Natural killer cell treated with Interleukin-12 subunit alpha and Interleukin-12 subunit beta and Interleukin-15 and Interleukin-18, amount 100 ng/mL, for 72 hours (primary cell): ENCODE results near the gene VEZF1. TPM values are rescaled to one million over a fixed set of nuclear protein-coding genes. Genes with fewer than 3 reads are reported as not detected.
A peak's percentile ranks its signal among the peaks of the same experiment; 100 is the strongest.

Experiments used
- ATAC-seq, 2 donors: fragments of 150-1000 bp; cut with Tn5 transposase in 1 of 2; sonication (Bioruptor Pico), chemical (Tn5 transposase) in 1 of 2; 2 replicates each; pipeline ENCODE4 v1.10.0; 2021
- DNase-seq: peaks from one replicate; pipeline ENCODE4 v3.0.0; 2022; ENCODE audit warnings: low spot score
- H3K27ac Mint-ChIP-seq, 2 donors: 1 replicate in 1 of 2; 2 replicates in 1 of 2; pipeline ENCODE4 v1.8.0; 2022; ENCODE audit warnings: mixed read lengths in 2 of 2, mild to moderate bottlenecking in 1 of 2, moderate library complexity in 1 of 2
- H3K27me3 Mint-ChIP-seq, 2 donors: 1 replicate in 1 of 2; 2 replicates in 1 of 2; pipeline ENCODE4 v1.8.0; 2022; ENCODE audit warnings: mixed read lengths in 2 of 2
- H3K36me3 Mint-ChIP-seq: one replicate; pipeline ENCODE4 v1.8.0; 2022; ENCODE audit warnings: mixed read lengths
- H3K4me1 Mint-ChIP-seq, 2 donors: 1 replicate in 1 of 2; 2 replicates in 1 of 2; pipeline ENCODE4 v1.8.0; 2022; ENCODE audit warnings: low read depth in 2 of 2, mixed read lengths in 2 of 2, mild to moderate bottlenecking in 1 of 2
- H3K4me3 Mint-ChIP-seq: one replicate; pipeline ENCODE4 v1.8.0; 2022; ENCODE audit warnings: mixed read lengths
- H3K9me3 Mint-ChIP-seq: 2 replicates; pipeline ENCODE4 v1.8.0; 2022; ENCODE audit warnings: mixed read lengths
- total RNA-seq, 2 donors: library from RNA; stranded (reverse); gene quantifications; one replicate each; pipeline ENCODE4 v1.2.3, GENCODE V29; 2022

VEZF1 gene, protein sequence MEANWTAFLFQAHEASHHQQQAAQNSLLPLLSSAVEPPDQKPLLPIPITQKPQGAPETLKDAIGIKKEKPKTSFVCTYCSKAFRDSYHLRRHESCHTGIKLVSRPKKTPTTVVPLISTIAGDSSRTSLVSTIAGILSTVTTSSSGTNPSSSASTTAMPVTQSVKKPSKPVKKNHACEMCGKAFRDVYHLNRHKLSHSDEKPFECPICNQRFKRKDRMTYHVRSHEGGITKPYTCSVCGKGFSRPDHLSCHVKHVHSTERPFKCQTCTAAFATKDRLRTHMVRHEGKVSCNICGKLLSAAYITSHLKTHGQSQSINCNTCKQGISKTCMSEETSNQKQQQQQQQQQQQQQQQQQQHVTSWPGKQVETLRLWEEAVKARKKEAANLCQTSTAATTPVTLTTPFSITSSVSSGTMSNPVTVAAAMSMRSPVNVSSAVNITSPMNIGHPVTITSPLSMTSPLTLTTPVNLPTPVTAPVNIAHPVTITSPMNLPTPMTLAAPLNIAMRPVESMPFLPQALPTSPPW
- 10 to 100 TPM; 29.1 to 31.8 TPM for total RNA-seq

DNA sequence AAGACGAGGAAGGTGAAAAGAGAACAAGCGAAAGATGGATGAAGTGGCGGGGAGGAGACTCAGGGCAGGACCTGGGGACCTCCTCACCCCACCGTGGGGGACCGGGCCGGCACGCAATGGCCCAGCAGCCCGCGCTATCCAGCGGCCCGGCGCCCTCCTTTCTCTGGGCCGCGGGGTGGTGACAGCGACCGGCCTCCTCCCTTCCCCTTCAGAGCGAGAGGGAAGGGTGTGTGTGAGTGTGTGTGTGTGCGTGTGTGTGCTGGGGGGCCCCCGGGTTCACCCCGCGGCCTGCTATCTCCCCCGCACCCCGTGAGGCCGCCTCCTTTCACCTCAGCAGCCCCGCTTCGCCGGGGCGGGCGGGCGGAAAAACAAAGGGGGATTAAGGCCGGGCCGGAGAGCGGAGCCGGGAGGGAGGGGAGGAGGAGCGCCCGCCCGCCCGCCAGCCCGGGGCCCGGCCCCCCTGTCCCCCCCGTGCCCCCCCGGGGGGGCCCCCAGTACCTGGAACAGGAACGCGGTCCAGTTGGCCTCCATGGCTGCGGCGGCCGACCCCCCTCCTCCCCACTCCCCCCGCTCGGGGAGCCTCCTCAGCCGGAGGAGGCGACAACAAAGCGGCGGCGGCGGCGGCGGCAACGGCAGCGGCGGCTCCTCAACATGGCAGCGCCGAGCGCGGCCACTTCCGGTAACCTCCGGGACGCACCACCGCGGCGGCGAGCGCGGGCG, at the start of gene VEZF1:
Gene VEZF1, minus strand, starts transcription at position 674 of the 720 bp plus-strand sequence. Its CDS starts 143 bp downstream, at position 531.
- peak within 1 kb of the TSS; percentile 94 for H3K4me3 Mint-ChIP-seq
- DNase-seq = peak; percentile 89
- ATAC-seq = peak; percentile 84 to 88
- peaks cover 2% of the 10 kb centered on the region for H3K36me3 Mint-ChIP-seq
- H3K4me1 Mint-ChIP-seq = peaks cover 58 to 60% of the 10 kb centered on the region in 2 donors
- H3K9me3 Mint-ChIP-seq = no peaks in the 10 kb centered on the region
- H3K27me3 Mint-ChIP-seq = no peaks in the 10 kb centered on the region
- H3K27ac Mint-ChIP-seq = peak within 1 kb of the TSS; percentile 86 to 95

DNA sequence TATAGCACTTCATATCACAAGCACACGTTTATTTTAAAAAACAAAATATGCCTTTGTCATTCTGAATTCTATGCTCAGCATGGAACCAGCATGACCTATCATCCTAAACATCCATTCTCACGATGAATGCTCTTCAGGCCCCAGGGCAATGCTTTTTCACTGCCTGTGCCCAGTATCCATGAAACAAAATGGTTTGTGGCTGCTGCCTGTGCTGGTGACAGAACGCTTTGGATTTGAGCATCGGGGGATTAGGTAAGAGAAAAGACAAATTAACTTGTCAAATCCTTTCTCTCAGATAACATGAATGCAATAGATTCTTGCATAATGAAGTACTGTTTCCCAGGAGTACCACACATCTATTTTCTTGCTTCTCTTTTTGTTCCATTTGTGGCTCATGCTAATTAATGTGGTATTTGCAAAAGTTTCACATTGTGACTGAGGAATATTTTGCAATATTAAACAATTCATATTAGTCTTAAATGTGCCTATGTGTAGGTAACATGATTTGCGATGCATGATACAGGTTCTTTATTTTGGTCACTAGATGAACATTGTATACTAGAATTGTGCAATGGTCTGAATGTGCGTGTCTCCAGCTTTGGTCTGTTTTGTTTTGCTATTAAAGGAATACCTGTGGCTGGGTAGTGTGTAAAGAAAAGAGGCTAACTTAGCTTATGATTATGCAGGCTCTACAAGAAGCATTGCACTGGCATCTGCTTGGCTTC, 44.8 kb upstream of the VEZF1 start:
- H3K27me3 Mint-ChIP-seq = peaks cover 15 to 20% of the 10 kb centered on the region in 2 donors
- no peak for DNase-seq
- H3K27ac Mint-ChIP-seq = no peak overlapping the region
- no peaks in the 10 kb centered on the region for H3K4me1 Mint-ChIP-seq
- no peak overlapping the region for H3K4me3 Mint-ChIP-seq
- H3K9me3 Mint-ChIP-seq = no peaks in the 10 kb centered on the region
- H3K36me3 Mint-ChIP-seq = no peaks in the 10 kb centered on the region
- ATAC-seq = no peak

DNA sequence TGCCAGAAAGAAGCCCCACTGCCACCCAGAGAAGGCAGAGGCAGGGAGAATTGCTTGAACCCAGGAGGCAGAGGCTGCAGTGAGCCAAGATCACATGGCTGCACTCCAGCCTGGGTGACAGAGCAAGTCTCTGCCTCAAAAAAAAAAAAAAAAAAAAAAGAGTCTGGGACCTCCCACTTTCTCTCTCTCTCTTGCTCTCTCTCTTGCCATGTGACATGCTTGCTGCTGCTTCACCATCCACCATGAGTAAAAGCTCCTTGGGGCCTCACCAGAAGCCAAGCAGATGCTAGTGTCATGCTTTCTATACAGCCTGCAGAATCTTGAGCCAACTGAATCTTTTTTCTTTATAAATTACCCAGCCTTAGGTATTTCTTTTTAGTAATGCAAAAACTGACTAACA, 40.5 kb upstream of the VEZF1 start:
- Mint-ChIP-seq H3K36me3 (no peaks in the 10 kb centered on the region), H3K4me3 (no peak overlapping the region), H3K4me1 (no peaks in the 10 kb centered on the region), H3K27ac (no peak overlapping the region), H3K9me3 (no peaks in the 10 kb centered on the region), H3K27me3 (peaks cover 33 to 51% of the 10 kb centered on the region in 2 donors)
- ATAC-seq (no peak), DNase-seq (no peak)

DNA sequence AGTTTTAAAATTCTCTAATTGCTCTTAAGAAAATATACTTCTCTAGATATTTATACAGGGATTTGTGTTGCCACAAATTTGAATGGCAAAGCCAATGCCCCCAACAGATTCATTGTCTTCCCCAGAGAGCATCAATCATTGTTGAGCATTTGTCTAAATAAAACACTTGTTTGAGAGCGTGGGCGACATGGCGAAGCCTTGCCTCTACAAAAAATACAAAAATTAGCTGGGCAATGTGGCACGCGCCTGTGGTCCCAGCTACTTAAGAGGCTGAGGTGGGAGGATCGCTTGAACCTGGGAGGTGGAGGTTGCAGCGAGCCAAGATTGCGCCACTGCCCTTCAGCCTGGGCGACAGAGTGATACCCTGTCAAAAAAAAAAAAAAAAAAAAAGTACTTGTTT, 32.3 kb upstream of the VEZF1 start:
- no peak for ATAC-seq
- Mint-ChIP-seq H3K36me3 (no peaks in the 10 kb centered on the region), H3K27me3 (peaks cover 20 to 39% of the 10 kb centered on the region in 2 donors), H3K4me1 (no peaks in the 10 kb centered on the region), H3K9me3 (no peaks in the 10 kb centered on the region), H3K27ac (no peak overlapping the region), H3K4me3 (no peak overlapping the region)
- no peak for DNase-seq

DNA sequence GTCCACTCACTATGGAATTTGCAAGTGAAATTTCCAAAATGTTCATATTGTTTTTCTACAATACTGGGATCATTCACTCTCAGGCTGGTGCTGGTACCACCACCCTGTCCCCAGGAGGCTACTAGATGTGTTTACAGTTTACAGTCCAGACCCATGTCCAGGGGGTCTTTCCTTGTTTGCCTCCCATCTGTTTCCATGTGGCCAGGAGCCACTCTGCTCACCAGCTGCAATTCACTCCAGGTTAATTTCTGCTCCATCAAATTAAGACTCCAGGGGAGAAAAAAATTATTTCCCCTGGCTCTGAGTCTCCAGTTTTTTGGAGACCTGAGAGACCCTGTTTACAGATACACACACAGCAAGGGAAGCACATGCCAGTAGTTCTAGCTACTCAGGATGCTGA, 31.5 kb upstream of the VEZF1 start:
- no peak for ATAC-seq
- DNase-seq = no peak
- Mint-ChIP-seq H3K27ac (no peak overlapping the region), H3K27me3 (peaks cover 14 to 30% of the 10 kb centered on the region in 2 donors), H3K9me3 (no peaks in the 10 kb centered on the region), H3K36me3 (no peaks in the 10 kb centered on the region), H3K4me3 (no peak overlapping the region), H3K4me1 (no peaks in the 10 kb centered on the region)

DNA sequence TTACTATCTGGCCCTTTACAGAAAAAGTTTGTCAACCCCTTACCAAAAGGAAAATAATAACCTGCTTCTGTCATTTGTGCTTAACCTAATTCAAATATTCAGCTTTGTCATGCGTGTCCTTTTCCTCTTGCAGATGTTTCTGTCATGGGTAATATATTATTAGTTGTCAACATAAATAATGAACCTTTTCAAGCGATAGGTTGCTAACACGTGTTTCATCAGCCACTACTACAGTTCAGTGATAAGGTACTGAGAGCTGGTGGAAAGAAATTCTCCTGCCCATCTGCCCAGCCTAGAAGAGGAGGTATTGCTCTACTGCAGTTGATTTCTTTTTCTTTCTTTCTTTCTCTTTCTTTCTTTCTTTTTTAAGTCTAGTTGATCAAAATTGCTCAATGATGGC, 31.0 kb upstream of the VEZF1 start:
- Mint-ChIP-seq H3K4me1 (no peaks in the 10 kb centered on the region), H3K9me3 (no peaks in the 10 kb centered on the region), H3K36me3 (no peaks in the 10 kb centered on the region), H3K27me3 (peaks cover 12 to 27% of the 10 kb centered on the region in 2 donors), H3K27ac (no peak overlapping the region), H3K4me3 (no peak overlapping the region)
- DNase-seq (no peak), ATAC-seq (no peak)

DNA sequence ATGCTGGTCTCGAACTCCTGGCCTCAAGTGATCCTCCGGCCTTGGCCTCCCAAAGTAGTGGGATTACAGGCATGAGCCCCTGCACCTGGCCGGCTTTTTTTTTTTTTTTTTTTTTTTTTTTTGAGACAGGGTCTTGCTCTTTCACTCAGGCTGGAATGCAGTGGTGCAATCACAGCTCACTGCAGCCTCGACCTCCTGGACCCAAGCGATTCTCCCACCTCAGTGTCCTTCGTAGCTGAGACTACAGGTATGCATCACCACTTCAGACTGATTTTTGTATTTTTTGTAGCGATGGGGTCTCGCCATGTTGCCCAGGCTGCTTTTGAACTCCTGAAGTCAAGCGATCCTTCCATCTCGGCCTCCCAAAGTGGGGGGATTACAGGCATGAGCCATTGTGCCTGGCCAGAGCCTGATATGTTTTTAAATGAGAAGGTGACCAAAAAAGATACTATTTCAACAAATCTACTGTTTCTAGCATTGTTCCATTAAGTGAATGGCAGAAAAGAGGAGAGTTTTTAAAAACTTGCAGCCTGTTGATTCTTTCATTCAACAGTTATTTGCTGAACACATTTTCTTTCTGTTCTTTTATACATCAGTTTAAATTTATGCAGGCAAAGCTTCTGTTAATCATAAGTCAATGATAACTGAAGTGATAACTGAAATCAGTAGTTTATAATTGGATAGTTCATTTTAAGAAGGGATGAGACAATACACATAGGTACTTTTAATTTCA, 22.2 kb upstream of the VEZF1 start:
- Mint-ChIP-seq H3K9me3 (no peaks in the 10 kb centered on the region), H3K27me3 (peaks cover 0 to 7% of the 10 kb centered on the region in 2 donors), H3K27ac (no peak overlapping the region), H3K4me1 (peaks cover 20 to 28% of the 10 kb centered on the region in 2 donors), H3K4me3 (no peak overlapping the region), H3K36me3 (peaks cover 17% of the 10 kb centered on the region)
- ATAC-seq = no peak
- DNase-seq = no peak

DNA sequence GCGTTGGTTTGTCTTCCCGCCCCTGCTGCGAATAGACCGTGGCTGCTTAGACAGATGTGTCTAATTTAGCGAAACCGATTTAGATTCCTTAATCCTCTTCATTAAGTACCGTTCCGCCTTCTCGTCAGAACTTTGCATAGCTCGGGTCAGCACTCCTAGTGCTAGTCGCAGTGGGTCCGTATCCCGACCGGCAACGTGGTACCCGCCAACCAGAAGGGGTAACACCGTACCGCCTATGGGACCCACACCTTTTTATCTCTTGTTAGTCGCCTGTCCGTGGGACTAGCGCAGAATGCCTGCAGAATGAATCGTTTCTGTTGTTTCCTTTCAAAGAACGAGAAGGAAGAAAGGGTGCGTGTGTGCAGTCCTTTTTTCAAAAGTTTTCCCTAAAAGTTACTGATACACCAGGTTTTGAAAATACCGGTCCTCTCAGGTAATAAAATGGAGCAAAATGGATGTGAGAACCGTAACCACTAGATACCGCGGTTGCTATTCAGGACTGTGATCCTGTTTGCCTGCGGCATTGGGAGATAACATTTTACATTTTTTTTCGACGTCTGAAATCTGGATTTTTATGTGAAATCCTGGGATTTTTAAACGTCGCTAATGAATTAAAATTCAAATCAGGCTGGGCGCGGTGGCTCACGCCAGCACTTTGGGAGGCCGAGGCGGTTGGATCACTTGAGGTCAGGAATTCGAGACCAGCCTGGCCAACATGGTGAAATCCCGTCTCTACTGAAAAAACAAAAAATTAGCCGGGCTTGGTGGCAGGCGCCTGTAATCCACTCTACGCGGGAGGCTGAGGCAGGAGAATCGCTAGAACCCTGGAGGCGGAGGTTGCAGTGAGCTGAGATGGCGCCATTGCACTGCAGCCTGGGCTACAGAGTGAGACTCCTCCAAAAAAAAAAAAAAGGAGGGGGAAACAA, 20.0 kb upstream of the VEZF1 start:
- ATAC-seq = peak; percentile 32 to 34
- Mint-ChIP-seq H3K4me3 (peak overlapping the region; percentile 100), H3K27me3 (peaks cover 0 to 3% of the 10 kb centered on the region in 2 donors), H3K4me1 (peaks cover 34 to 50% of the 10 kb centered on the region in 2 donors), H3K9me3 (no peaks in the 10 kb centered on the region), H3K27ac (peak overlapping the region; percentile 100), H3K36me3 (peaks cover 36% of the 10 kb centered on the region)
- DNase-seq = no peak

DNA sequence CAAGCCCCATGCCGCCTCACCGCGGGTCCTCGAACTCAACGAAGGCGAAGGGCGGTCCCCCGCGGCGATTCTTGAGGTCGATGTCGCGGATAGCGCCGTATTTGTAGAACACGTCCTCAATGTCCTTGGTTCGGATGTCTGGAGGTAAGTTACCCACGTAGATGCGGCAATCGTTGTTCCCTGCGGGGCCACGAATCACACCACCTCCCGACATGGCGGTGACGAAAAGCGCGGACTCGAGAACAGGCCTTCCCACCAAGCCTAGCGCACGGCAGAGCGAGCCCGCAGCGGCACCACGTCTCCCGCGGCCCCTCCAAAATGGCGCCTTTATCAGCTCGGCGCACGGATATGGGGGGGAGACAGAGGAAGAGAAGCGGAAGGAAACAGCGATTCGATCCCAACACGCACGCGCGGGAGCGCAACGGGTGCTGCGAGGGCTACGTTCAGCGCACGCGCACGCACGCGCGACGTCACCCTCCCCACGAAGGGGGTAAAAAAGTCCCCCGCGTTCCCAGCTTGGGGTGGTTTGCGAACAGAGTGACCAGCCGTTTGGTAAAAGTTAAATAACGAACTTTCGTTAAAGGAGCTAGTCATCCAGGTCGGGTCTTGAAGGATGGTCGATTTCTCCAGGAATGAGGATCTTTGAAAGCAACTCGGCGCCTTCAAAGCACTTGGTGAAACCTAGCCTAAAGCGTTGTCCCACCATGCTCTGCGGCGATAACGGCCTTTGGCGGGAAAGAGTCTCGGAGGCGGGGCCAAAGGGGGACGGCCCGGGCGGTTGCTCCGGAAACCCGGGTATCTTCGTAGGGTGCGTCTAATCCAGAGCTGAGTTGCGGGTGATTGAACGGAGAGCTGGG, 19.1 kb upstream of the VEZF1 start, which contains the start of gene SRSF1:
Gene SRSF1, minus strand, starts transcription at position 323 of the 857 bp plus-strand sequence. Its CDS starts 109 bp downstream, at position 214.
- no peaks in the 10 kb centered on the region for H3K9me3 Mint-ChIP-seq
- peaks cover 42 to 59% of the 10 kb centered on the region in 2 donors for H3K4me1 Mint-ChIP-seq
- H3K4me3 Mint-ChIP-seq = peak within 1 kb of the TSS; percentile 100
- peaks cover 44% of the 10 kb centered on the region for H3K36me3 Mint-ChIP-seq
- no peaks in the 10 kb centered on the region for H3K27me3 Mint-ChIP-seq
- DNase-seq (peak; percentile 97), ATAC-seq (peak; percentile 93 to 95)
- peak within 1 kb of the TSS; percentile 100 for H3K27ac Mint-ChIP-seq

DNA sequence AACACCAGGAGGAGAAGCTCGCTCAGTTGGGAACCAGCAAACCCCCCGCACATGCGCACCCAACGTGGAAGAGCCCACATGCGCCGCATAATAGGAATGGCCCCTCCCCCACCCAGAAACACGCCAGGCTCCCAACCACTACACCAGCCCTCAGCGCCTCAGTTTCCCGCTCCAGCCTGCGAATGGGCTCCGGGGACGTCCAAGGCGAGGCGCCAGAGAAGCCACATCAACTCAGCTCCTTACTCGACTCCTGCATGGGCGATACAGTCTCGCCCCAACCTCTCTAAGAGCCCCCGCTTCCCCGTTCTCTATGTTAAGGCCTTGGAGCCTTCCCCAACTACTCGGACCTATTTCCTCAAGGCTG, 18.5 kb upstream of the VEZF1 start:
- Mint-ChIP-seq H3K27ac (peak overlapping the region; percentile 100), H3K27me3 (no peaks in the 10 kb centered on the region), H3K4me3 (peak overlapping the region; percentile 100), H3K9me3 (no peaks in the 10 kb centered on the region), H3K4me1 (peaks cover 43 to 60% of the 10 kb centered on the region in 2 donors), H3K36me3 (peaks cover 47% of the 10 kb centered on the region)
- DNase-seq (peak; percentile 71), ATAC-seq (peak; percentile 38 to 39)

DNA sequence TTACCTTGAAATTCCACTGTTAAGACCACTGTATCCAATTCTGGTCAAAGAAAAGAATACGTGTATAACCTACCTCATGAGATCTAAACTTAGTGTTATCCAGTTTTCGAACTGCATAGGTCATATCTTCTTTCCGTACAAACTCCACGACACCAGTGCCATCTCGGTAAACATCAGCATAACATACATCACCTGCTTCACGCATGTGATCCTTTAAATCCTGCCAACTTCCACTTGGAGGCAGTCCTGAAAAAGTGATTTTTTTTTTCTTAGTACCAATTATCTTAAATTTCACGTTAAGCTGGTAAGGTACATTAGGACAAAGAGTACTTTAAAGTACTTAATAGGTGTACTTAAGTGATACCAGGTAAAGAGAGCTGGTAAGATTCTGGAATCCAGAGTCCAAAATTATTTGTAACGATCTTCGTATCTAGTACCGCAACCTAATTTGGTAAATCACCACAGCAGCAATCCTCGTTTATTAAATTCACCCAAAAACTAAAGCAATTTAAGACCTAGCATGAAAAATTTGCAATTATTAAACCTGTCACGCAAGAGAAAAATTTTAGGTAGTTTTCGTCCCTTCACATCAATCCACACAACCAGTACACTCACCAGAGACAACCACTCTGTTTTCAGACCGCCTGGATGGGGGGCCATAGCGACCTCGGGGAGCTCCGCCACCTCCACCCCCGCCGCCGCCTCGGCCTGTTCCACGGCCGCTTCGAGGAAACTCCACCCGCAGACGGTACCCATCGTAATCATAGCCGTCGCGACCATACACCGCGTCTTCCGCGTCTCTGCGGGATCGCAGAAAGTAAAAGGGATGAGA, 17.9 kb upstream of the VEZF1 start:
- peak overlapping the region; percentile 100 for H3K4me3 Mint-ChIP-seq
- peak overlapping the region; percentile 100 for H3K27ac Mint-ChIP-seq
- H3K4me1 Mint-ChIP-seq = peaks cover 43 to 60% of the 10 kb centered on the region in 2 donors
- peak in 1 of 2 donors; percentile 8 for ATAC-seq
- no peak for DNase-seq
- peaks cover 47% of the 10 kb centered on the region for H3K36me3 Mint-ChIP-seq
- no peaks in the 10 kb centered on the region for H3K9me3 Mint-ChIP-seq
- H3K27me3 Mint-ChIP-seq = no peaks in the 10 kb centered on the region
